Measurements from ENCODE around the gene ZNF160. TPM values are rescaled to one million over a fixed set of nuclear protein-coding genes. Genes with fewer than 3 reads are reported as not detected.

ZNF160 gene
- total and polyA plus RNA-seq, 2 of the 4 experiments (the other 2 are of a cell fraction): 22.6 to 26.9 TPM

GRCh38 chr19:53079313-53079924, 23.8 kb downstream of the ZNF160 start:
- Histone ChIP-seq H3K36me3 (ENCODE audit: control insufficient read depth, insufficient read depth, low read length) (peaks cover 41% of the 10 kb centered on the region), H2BK15ac (ENCODE audit: low read depth, low read length) (no peak overlapping the region), H2BK5ac (ENCODE audit: low read depth, low read length, poor library complexity, severe bottlenecking) (no peak overlapping the region), H3K79me1 (ENCODE audit: low read depth in 1 of 2, low read length in 2 of 2) (peaks cover 14 to 17% of the 10 kb centered on the region in 2 experiments), H3K4ac (ENCODE audit: low read depth, low read length) (no peak overlapping the region), H3K4me3 (ENCODE audit: insufficient read depth, low read depth, low read length) (no peak overlapping the region), H4K91ac (ENCODE audit: insufficient read depth, low read depth, low read length) (no peak overlapping the region), H2AFZ (replicated peaks; ENCODE audit: low read length, poor library complexity) (no peak overlapping the region), H3K14ac (replicated peaks; ENCODE audit: low read depth, low read length) (no peak overlapping the region), H3K56ac (ENCODE audit: extremely low read depth, insufficient read depth, low read length) (no peak overlapping the region), H4K8ac (ENCODE audit: low read depth in 2 of 2, low read length in 2 of 2) (no peak overlapping the region), H3K9me3 (ENCODE audit: control insufficient read depth, insufficient read depth, low read length) (peaks cover 8% of the 10 kb centered on the region), H4K5ac (ENCODE audit: low read depth, low read length) (no peak overlapping the region), H3K18ac (ENCODE audit: low read depth, low read length) (no peak overlapping the region), H4K20me1 (ENCODE audit: insufficient read depth, low read length) (0 out of 2 replicates have a peak, but pooled peaks cover 3% of the 10 kb centered on the region), H3K4me2 (ENCODE audit: low read depth, low read length) (no peak overlapping the region), H2AK9ac (replicated peaks; ENCODE audit: low read depth, low read length, poor library complexity) (no peak overlapping the region), H2AK5ac (ENCODE audit: low read depth, low read length) (no peak overlapping the region), H3K27ac (ENCODE audit: insufficient read depth, low read length) (no peak overlapping the region), H3K23ac (ENCODE audit: low read depth, low read length) (no peak overlapping the region), H2BK20ac (ENCODE audit: low read depth, low read length) (no peak overlapping the region), H3K27me3 (ENCODE audit: control insufficient read depth, insufficient read depth, low read length) (no peaks in the 10 kb centered on the region), H3K9ac (ENCODE audit: low read depth, low read length) (no peak overlapping the region), H3K9me1 (ENCODE audit: insufficient read depth, low read length) (no peaks in the 10 kb centered on the region), H2BK120ac (ENCODE audit: low read depth, low read length) (no peak overlapping the region), H3K4me1 (ENCODE audit: control insufficient read depth, insufficient read depth, low read length) (no peaks in the 10 kb centered on the region)
- in situ Hi-C loops (cut with MboI; ENCODE audit: low sequenced_read_pairs) (no loop called here), intact Hi-C loops (cut with micrococcal nuclease) (no loop called here), dilution Hi-C loops (cut with HindIII; ENCODE audit: low sequenced_read_pairs, unreplicated experiment) (no loop called here)
- ATAC-seq (ENCODE audit: low read depth): no peak
- WGBS, 2 experiments (ENCODE audit: extremely low coverage in 2 of 2, insufficient read length in 1 of 2): no CpG with 5 or more reads among the region's 8 CpGs
- TF ChIP-seq FOS (IDR thresholded peaks at IDR 0.05; ENCODE audit: low read depth, low read length) (no peak), SMC3 (IDR thresholded peaks at IDR 0.05; ENCODE audit: low read depth, low read length) (no peak), USF2 (IDR thresholded peaks at IDR 0.05; ENCODE audit: low read depth, low read length) (no peak), MAFK (IDR thresholded peaks at IDR 0.05; ENCODE audit: low read depth, low read length) (no peak), BHLHE40 (IDR thresholded peaks at IDR 0.05; ENCODE audit: low read depth, low read length) (no peak), RCOR1 (IDR thresholded peaks at IDR 0.05; ENCODE audit: insufficient replicate concordance, low read length) (no peak), CHD1 (IDR thresholded peaks at IDR 0.05; ENCODE audit: low read depth, low read length) (no peak), NFE2L2 (IDR thresholded peaks at IDR 0.05; ENCODE audit: low read depth, low read length) (no peak), POLR2A (IDR thresholded peaks at IDR 0.05; ENCODE audit: low read depth, low read length) (no peak), RFX5 (IDR thresholded peaks at IDR 0.05; ENCODE audit: low read depth, low read length) (no peak), MAZ (IDR thresholded peaks at IDR 0.05; ENCODE audit: borderline replicate concordance, low read depth, low read length) (no peak), CEBPB (IDR thresholded peaks at IDR 0.05; ENCODE audit: low read depth, low read length) (no peak), RAD21 (IDR thresholded peaks at IDR 0.05; ENCODE audit: low read length) (no peak)
- no peak for DNase-seq
- POLR2A ChIA-PET (ENCODE audit: unreplicated experiment): no interaction called here
- CTCF ChIA-PET: no interaction called here
- no TSS peak for BruUV-seq (replicated peaks)
